Right lobe of liver (tissue), 6 donors: Measurements from ENCODE around the gene EPS8L1. TPM values are rescaled to one million over a fixed set of nuclear protein-coding genes. Genes with fewer than 3 reads are reported as not detected.
"Not testable (repeated sequence)": the region's sequence is repeated elsewhere in the genome, so short reads cannot be mapped to it uniquely, and the experiment has no call there.

Source experiments
- ATAC-seq, 4 donors: fragments of 200-7000 bp; cut with Tn5 transposase; one replicate each; pipeline ENCODE4 v1.9.1; 2020; ENCODE audit warnings: mild to moderate bottlenecking in 4 of 4, moderate library complexity in 4 of 4
- DNase-seq, 3 donors: peaks; one replicate each; pipeline ENCODE4 v3.0.0-alpha.2; 2020
- H3K27ac ChIP-seq, 3 donors: fragments of 200-600 bp; one replicate each; pipeline ENCODE4 v1.8.0; 2022
- H3K27me3 ChIP-seq, 2 donors: fragments of 200-600 bp; one replicate each; pipeline ENCODE4 v1.8.0; 2022
- H3K36me3 ChIP-seq, 4 donors: fragments of 200-600 bp; sonication (generic) in 1 of 4; one replicate each; pipeline versions ENCODE4 v1.5.1 to v1.8.0; 2017 to 2022; ENCODE audit warnings: control low read depth in 1 of 4
- H3K4me1 ChIP-seq, 4 donors: fragments of 200-600 bp; sonication (generic) in 1 of 4; one replicate each; pipeline versions ENCODE4 v1.5.1 to v1.8.0; 2017 to 2022; ENCODE audit warnings: control low read depth in 1 of 4
- H3K4me3 ChIP-seq, 3 donors: fragments of 200-600 bp; one replicate each; pipeline ENCODE4 v1.8.0; 2022
- H3K9me3 ChIP-seq, 4 donors: fragments of 200-600 bp; sonication (generic) in 1 of 4; one replicate each; pipeline versions ENCODE4 v1.5.1 to v1.8.0; 2017 to 2022; ENCODE audit warnings: control low read depth in 1 of 4
- CTCF ChIP-seq, 4 donors: fragments of 200-600 bp in 3 of 4; fragments of 450-650 bp in 1 of 4; IDR thresholded peaks; one replicate each; pipeline versions ENCODE4 v1.5.1 to v1.8.0; 2016 to 2022; ENCODE audit warnings: antibody characterized with exemption in 4 of 4, mild to moderate bottlenecking in 2 of 4
- POLR2A ChIP-seq: fragments of 450-650 bp; IDR thresholded peaks from one replicate; pipeline ENCODE4 v1.6.1; 2017; ENCODE audit warnings: antibody characterized with exemption, mild to moderate bottlenecking
- WGBS: methylation state at CpG from one replicate; pipeline ENCODE4 v1.1.6; 2018; ENCODE audit warnings: low coverage, low lambda C conversion rate; ENCODE audit not compliant: insufficient coverage; ENCODE audit errors: missing lambda C conversion rate; 5-methylcytosine and 5-hydroxymethylcytosine counted together
- intact Hi-C, 2 donors: fragments of 100-400 bp; cut with DNase I; formaldehyde crosslinking; loops; one replicate each; pipeline versions ENCODE4 v1.11.2 to v1.14.1; 2022
- total RNA-seq, 6 experiments: library from RNA; depleted of rRNA in 2 of 6; stranded (reverse); fragments of >200 nt in 2 of 6; fragmentation: NEBNext Ultra II Directional in 3 of 6; extraction: Animal tissue kit (Norgen Biotek cat#: 25700) in 3 of 6; gene quantifications; one replicate each; pipeline versions ENCODE4 v1.1.0 to v1.2.4, GENCODE V29; 2016 to 2023
- donor health status: DM: no; HTN: yes; CAD: no.
- donor health status: DM: no; HTN: no; CAD: no.
- donor health status: DM: no; HTN: no; CAD: no.
- donor health status: DM: no; HTN: yes; CAD: no.
- donor health status: DM: no; HTN: yes; CAD: no.

The EPS8L1 gene
- total RNA-seq, 6 experiments from 2014 or later: 0.49 to 2.4 (median 1.2) TPM

GRCh38 chr19:55106591-55106990 lies 30.9 kb downstream of the EPS8L1 start:
- ATAC-seq (no peak), DNase-seq (peak in 1 of 3 donors; percentile 27)
- peaks cover 0 to 15% (median 8%) of the 10 kb centered on the region in 4 donors for H3K36me3 ChIP-seq
- no peak for TF ChIP-seq POLR2A
- TF ChIP-seq CTCF (IDR thresholded peaks at IDR 0.05): no peak
- H3K9me3 ChIP-seq: no peaks in the 10 kb centered on the region
- H3K27ac ChIP-seq: no peak overlapping the region
- WGBS: 63% methylated on average over 1 of the region's 6 CpGs
- H3K27me3 ChIP-seq: no peaks in the 10 kb centered on the region
- no peaks in the 10 kb centered on the region for H3K4me1 ChIP-seq
- intact Hi-C loops: no loop called here
- no peak overlapping the region for H3K4me3 ChIP-seq

GRCh38 chr19:55107252-55107651 lies 31.6 kb downstream of the EPS8L1 start:
- peaks cover 0 to 13% (median 8%) of the 10 kb centered on the region in 4 donors for H3K36me3 ChIP-seq
- intact Hi-C loops, H3K27me3 ChIP-seq, H3K27ac ChIP-seq, H3K4me3 ChIP-seq, H3K4me1 ChIP-seq, DNase-seq, ATAC-seq, H3K9me3 ChIP-seq: not testable (repeated sequence)
- 100% methylated on average over 1 of the region's 3 CpGs for WGBS

- no peaks in the 10 kb centered on the region for H3K9me3 ChIP-seq
- no peaks in the 10 kb centered on the region for H3K27me3 ChIP-seq
- no peak overlapping the region for H3K4me3 ChIP-seq
- H3K27ac ChIP-seq: no peak overlapping the region
- intact Hi-C loops: no loop called here
- 77% methylated on average over 6 of the region's 20 CpGs for WGBS
- peaks cover 0 to 2% (median 0%) of the 10 kb centered on the region in 4 donors for H3K36me3 ChIP-seq
- ATAC-seq: no peak
- TF ChIP-seq POLR2A: no peak
- peak in 1 of 3 donors; percentile 43 for DNase-seq
- no peaks in the 10 kb centered on the region for H3K4me1 ChIP-seq
Measured at GRCh38 chr19:55109527-55110291, 34.0 kb downstream of the EPS8L1 start.

GRCh38 chr19:55111238-55111831 lies 35.7 kb downstream of the EPS8L1 start:
- no peaks in the 10 kb centered on the region for H3K9me3 ChIP-seq
- 85% methylated on average over 5 of the region's 21 CpGs for WGBS
- peak in 1 of 4 donors; percentile 19 for ATAC-seq
- DNase-seq: peak in 1 of 3 donors; percentile 51
- H3K27me3 ChIP-seq: no peaks in the 10 kb centered on the region
- H3K4me3 ChIP-seq: no peak overlapping the region
- no peak for TF ChIP-seq CTCF (IDR thresholded peaks at IDR 0.05)
- TF ChIP-seq POLR2A: no peak
- H3K4me1 ChIP-seq: peaks cover 0 to 14% (median 6%) of the 10 kb centered on the region in 4 donors
- peaks cover 0 to 2% (median 0%) of the 10 kb centered on the region in 4 donors for H3K36me3 ChIP-seq
- intact Hi-C loops: no loop called here
- H3K27ac ChIP-seq: no peak overlapping the region

- TF ChIP-seq CTCF (IDR thresholded peaks at IDR 0.05) (no peak), POLR2A (no peak)
- Histone ChIP-seq H3K4me3 (no peak overlapping the region), H3K9me3 (no peaks in the 10 kb centered on the region), H3K27me3 (no peaks in the 10 kb centered on the region), H3K4me1 (peaks cover 0 to 15% (median 7%) of the 10 kb centered on the region in 4 donors), H3K27ac (no peak overlapping the region), H3K36me3 (peaks cover 0 to 2% (median 0%) of the 10 kb centered on the region in 4 donors)
- 96% methylated on average over 8 of the region's 25 CpGs for WGBS
- ATAC-seq: no peak
- intact Hi-C loops: no loop called here
- peak in 1 of 3 donors; percentile 50 for DNase-seq
Measured at GRCh38 chr19:55112246-55112776, 36.6 kb downstream of the EPS8L1 start.
